GM23338 (cell line): ENCODE measurements around the gene TET2.

ENCODE experiments used
- CTCF ChIP-seq, 2 experiments: fragments of 200-600 bp in 1 of 2; sonication (generic) in 1 of 2; conservative IDR thresholded peaks; 2 replicates each; pipeline versions ENCODE4 v1.5.1 to v1.6.1; 2016 to 2017; ENCODE audit warnings: antibody characterized with exemption in 2 of 2, low read depth in 2 of 2, mild to moderate bottlenecking in 2 of 2, moderate library complexity in 1 of 2
- EZH2 ChIP-seq: fragments of 200-600 bp; sonication (generic); IDR thresholded peaks from one replicate; pipeline ENCODE4 v1.8.0; 2017; ENCODE audit warnings: antibody characterized with exemption, mild to moderate bottlenecking, low read depth; ENCODE audit not compliant: unreplicated experiment
- EZH2phosphoT487 ChIP-seq: fragments of 200-600 bp; sonication (generic); IDR thresholded peaks from one replicate; pipeline ENCODE4 v1.8.1; 2018; ENCODE audit warnings: antibody characterized with exemption; ENCODE audit not compliant: unreplicated experiment
- POLR2AphosphoS5 ChIP-seq: IDR thresholded peaks from 2 replicates; pipeline ENCODE4 v1.6.1; 2016; ENCODE audit warnings: antibody characterized with exemption, low read depth
- ZNF114 ChIP-seq: fragments of 250-450 bp; sonication (Bioruptor Pico); IDR thresholded peaks from 2 replicates; pipeline ENCODE4 v1.5.0; 2020; ENCODE audit warnings: mild to moderate bottlenecking, moderate library complexity

- TF ChIP-seq ZNF114 (CRISPR knock-in tag) (no peak), CTCF (conservative IDR thresholded peaks at IDR 0.05; ENCODE audit: low read depth in 2 of 2) (no peak), EZH2phosphoT487 (no peak), EZH2 (no peak), POLR2AphosphoS5 (no peak)
These were observed 89.7 kb downstream of the TET2 start for GRCh38 chr4:105236202-105236915.
